ENCODE measurements around the gene AQP5.

AQP5 gene

DNA sequence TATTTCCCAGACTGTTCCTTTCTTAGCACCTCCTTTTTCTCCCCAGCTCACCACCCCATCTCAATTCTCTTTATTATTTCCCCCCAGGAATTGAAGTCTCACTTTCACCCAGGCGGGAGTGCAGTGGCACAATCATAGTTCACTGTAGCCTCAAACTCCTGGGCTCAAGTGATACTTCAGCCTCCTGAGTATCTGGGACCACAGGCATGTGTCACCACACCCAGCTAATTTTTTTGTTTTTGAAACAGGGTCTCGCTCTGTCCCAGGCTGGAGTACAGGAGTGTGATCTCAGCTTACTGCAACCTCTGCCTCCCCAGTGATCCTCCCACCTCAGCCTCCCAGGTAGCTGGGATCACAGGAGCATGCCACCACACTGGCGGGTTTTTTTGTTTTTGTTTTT, 52.7 kb downstream of the AQP5 start:
- DNase-seq (ENCODE audit: extremely low read depth, low read depth) = no peak
- TF ChIP-seq, protein P1, sequence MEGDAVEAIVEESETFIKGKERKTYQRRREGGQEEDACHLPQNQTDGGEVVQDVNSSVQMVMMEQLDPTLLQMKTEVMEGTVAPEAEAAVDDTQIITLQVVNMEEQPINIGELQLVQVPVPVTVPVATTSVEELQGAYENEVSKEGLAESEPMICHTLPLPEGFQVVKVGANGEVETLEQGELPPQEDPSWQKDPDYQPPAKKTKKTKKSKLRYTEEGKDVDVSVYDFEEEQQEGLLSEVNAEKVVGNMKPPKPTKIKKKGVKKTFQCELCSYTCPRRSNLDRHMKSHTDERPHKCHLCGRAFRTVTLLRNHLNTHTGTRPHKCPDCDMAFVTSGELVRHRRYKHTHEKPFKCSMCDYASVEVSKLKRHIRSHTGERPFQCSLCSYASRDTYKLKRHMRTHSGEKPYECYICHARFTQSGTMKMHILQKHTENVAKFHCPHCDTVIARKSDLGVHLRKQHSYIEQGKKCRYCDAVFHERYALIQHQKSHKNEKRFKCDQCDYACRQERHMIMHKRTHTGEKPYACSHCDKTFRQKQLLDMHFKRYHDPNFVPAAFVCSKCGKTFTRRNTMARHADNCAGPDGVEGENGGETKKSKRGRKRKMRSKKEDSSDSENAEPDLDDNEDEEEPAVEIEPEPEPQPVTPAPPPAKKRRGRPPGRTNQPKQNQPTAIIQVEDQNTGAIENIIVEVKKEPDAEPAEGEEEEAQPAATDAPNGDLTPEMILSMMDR (IDR thresholded peaks at IDR 0.05; ENCODE audit: low read depth, low read length) = no peak
